Choroid plexus epithelial cell (primary cell): Measurements from ENCODE around the gene CCDC116.
"Not testable (repeated sequence)": the region's sequence is repeated elsewhere in the genome, so short reads cannot be mapped to it uniquely, and the experiment has no call there.

Experiments used
- DNase-seq: peaks from one replicate; pipeline ENCODE4 v3.0.0-alpha.2; 2010; ENCODE audit warnings: low read depth
- H3K4me3 ChIP-seq: 2 replicates; pipeline ENCODE4 v1.5.1; 2011; ENCODE audit warnings: low read depth, mild to moderate bottlenecking, control low read depth, low read length, moderate library complexity
- TF ChIP-seq, protein P1 (sequence below): conservative IDR thresholded peaks from 2 replicates; pipeline ENCODE4 v1.5.1; 2011; ENCODE audit warnings: low read depth, mild to moderate bottlenecking, control low read depth, inconsistent platforms, low read length, moderate library complexity

The CCDC116 gene

GRCh38 chr22:21673534-21674321 is 41.2 kb downstream of the CCDC116 start:
- DNase-seq = no peak
- TF ChIP-seq, protein P1, sequence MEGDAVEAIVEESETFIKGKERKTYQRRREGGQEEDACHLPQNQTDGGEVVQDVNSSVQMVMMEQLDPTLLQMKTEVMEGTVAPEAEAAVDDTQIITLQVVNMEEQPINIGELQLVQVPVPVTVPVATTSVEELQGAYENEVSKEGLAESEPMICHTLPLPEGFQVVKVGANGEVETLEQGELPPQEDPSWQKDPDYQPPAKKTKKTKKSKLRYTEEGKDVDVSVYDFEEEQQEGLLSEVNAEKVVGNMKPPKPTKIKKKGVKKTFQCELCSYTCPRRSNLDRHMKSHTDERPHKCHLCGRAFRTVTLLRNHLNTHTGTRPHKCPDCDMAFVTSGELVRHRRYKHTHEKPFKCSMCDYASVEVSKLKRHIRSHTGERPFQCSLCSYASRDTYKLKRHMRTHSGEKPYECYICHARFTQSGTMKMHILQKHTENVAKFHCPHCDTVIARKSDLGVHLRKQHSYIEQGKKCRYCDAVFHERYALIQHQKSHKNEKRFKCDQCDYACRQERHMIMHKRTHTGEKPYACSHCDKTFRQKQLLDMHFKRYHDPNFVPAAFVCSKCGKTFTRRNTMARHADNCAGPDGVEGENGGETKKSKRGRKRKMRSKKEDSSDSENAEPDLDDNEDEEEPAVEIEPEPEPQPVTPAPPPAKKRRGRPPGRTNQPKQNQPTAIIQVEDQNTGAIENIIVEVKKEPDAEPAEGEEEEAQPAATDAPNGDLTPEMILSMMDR = no peak
- H3K4me3 ChIP-seq = no peak overlapping the region

DNA sequence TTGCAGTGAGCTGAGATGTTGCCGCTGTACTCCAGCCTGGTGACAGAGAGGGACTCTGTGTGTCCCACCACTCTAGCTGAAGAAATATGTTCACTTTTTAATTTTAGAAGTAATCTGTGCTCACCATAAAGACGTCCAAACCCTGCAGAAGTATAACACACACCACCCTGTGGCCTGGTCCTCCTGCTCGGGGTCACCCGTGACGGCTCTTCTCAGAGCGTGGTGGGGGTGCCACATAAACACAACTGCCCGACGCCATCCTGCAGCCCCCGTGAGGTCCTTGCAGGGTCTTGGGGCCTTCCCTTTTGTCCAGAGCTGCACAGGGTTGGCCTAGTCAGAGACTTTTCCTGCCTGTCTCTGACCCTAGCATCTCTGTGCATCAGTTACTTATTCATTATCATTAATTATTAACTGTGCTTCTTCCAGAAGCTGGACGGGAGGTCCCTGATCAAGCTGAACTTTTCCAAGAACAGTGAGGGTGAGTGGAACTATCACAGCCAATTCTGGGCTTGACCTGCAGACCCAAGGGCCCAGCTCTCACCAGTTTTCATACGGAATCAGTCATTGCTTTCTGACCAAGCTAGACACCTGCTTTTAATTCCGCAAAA is 42.2 kb downstream of the CCDC116 start:
- no peak overlapping the region for H3K4me3 ChIP-seq
- TF ChIP-seq, protein P1 = no peak
- DNase-seq = no peak

DNA sequence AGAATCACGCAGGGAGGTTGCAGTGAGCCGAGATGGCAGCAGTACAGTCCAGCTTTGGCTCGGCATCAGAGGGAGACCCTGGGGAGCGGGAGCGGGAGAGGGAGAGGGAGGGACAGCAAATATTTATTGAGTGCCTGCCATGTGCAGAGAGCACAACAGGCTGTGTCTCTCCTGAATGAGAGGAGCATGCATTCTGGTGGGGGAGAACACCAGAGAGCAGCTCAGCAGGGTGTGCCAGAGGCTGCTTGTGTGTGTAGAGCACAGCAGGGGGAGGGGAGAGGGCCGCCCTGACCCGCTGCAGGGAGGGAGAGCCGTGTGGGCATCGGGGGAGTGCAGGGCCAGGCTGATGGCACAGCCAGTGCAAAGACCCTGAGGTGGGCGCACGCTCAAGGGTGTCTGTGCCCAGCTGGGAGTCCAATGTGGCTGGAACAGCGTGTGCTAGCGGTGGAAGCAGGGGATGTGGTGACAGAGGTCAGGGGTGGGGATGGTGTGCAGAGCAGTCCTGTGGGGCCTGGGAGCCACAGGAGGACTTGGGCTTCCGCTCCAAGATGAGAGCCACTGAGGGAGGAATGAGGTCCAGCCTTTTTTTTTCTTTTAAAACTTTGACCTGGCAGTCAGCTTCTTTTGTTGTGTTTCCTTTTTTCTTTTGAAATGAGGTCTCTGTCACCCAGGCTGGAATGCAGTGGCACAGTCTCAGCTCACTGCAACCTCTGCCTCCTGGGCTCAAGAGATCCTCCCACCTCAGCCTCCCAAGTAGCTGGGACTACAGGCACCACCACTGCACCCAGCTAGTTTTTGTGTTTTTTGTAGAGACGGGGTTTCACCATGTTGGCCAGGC is 45.3 kb downstream of the CCDC116 start:
- TF ChIP-seq, protein P1 = no peak
- peak; percentile 48 for DNase-seq

DNA sequence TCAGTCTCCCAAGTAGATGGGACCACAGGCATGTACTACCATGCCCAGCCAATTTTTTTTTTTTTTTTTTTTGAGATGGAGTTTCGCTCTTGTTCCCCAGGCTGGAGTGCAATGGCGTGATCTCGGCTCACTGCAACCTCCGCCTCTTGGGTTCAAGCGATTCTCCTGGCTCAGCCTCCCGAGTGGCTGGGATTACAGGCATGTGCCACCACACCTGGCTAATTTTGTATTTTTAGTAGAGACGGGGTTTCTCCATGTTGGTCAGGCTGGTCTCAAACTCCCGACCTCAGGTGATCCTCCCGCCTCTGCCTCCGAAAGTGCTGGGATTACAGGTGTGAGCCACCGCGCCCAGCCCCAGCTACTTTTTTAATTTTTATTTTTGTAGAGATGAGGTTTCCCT is 46.3 kb downstream of the CCDC116 start:
- not testable (repeated sequence) for DNase-seq, H3K4me3 ChIP-seq

More for the DNA sequence above, 45.3 kb downstream of the CCDC116 start:
- no peak overlapping the region for H3K4me3 ChIP-seq

- no peak for DNase-seq
- H3K4me3 ChIP-seq = no peak overlapping the region
- TF ChIP-seq, protein P1 = no peak
Observed at GRCh38 chr22:21679383-21679782, 46.8 kb downstream of the CCDC116 start.

- H3K4me3 ChIP-seq = no peak overlapping the region
- no peak for DNase-seq
- TF ChIP-seq, protein P1 = no peak
Observed at GRCh38 chr22:21680830-21681565, 48.4 kb downstream of the CCDC116 start.
